HEK293 (cell line): Measurements from ENCODE around the gene WDFY2.

Experiments
- CTCF ChIA-PET: fragments of 350-600 bp; formaldehyde crosslinking; extraction: SDS; loops from one replicate; lab custom pipeline; 2021; ENCODE audit warnings: antibody characterized with exemption; lab: Yijun Ruan, JAX
- POLR2A ChIA-PET: fragments of 300-600 bp; formaldehyde crosslinking; extraction: SDS; loops from one replicate; lab custom pipeline; 2020; ENCODE audit warnings: antibody characterized with exemption, inconsistent platforms; lab: Yijun Ruan, JAX
- H3K27ac ChIP-seq: fragments of 200-500 bp; sonication (Bioruptor generic); 2 replicates; pipeline ENCODE4 v1.5.1; 2014; ENCODE audit warnings: low read depth, low read length, control low read depth, inconsistent platforms; ENCODE audit errors: extremely low read depth
- H3K36me3 ChIP-seq, 2 experiments: fragments of 200-500 bp in 1 of 2; sonication (Bioruptor generic) in 1 of 2; 1 replicate in 1 of 2; 2 replicates in 1 of 2; pipeline ENCODE4 v1.5.1; 2014 to 2017; ENCODE audit warnings: inconsistent platforms in 2 of 2, low read length in 2 of 2; ENCODE audit not compliant: control insufficient read depth in 2 of 2, insufficient read depth in 1 of 2
- H3K4me1 ChIP-seq: fragments of 200-500 bp; sonication (Bioruptor generic); 2 replicates; pipeline ENCODE4 v1.5.1; 2014; ENCODE audit warnings: mild to moderate bottlenecking, low read length, inconsistent platforms; ENCODE audit not compliant: control insufficient read depth, insufficient read depth
- H3K4me3 ChIP-seq: 2 replicates; pipeline ENCODE4 v1.5.1; 2011; ENCODE audit warnings: low read depth, mild to moderate bottlenecking, control low read depth, low read length, moderate library complexity
- H3K9me3 ChIP-seq: fragments of 200-500 bp; sonication (Bioruptor generic); 2 replicates; pipeline ENCODE4 v1.5.1; 2014; ENCODE audit warnings: low read depth, low read length, inconsistent platforms; ENCODE audit not compliant: control insufficient read depth, insufficient read depth
- GLIS1 ChIP-seq: fragments of 450-650 bp; formaldehyde crosslinking; IDR thresholded peaks from 2 replicates; pipeline ENCODE4 v1.5.1; 2016; ENCODE audit warnings: missing biosample characterization, missing genetic modification characterization
- PRDM10 ChIP-seq: fragments of 450-650 bp; formaldehyde crosslinking; IDR thresholded peaks from 2 replicates; pipeline ENCODE4 v1.5.1; 2016; ENCODE audit warnings: missing biosample characterization, missing genetic modification characterization
- PRDM6 ChIP-seq: fragments of 450-650 bp; formaldehyde crosslinking; IDR thresholded peaks from 2 replicates; pipeline ENCODE4 v1.5.1; 2017; ENCODE audit warnings: missing biosample characterization, missing genetic modification characterization
- SALL2 ChIP-seq: fragments of 450-650 bp; formaldehyde crosslinking; IDR thresholded peaks from 2 replicates; pipeline ENCODE4 v1.5.0; 2017; ENCODE audit warnings: missing biosample characterization, mild to moderate bottlenecking, missing genetic modification characterization, borderline replicate concordance
- ZNF174 ChIP-seq: fragments of 450-650 bp; formaldehyde crosslinking; IDR thresholded peaks from 2 replicates; pipeline ENCODE4 v1.5.0; 2017; ENCODE audit warnings: missing biosample characterization, mild to moderate bottlenecking, missing genetic modification characterization
- ZNF175 ChIP-seq: fragments of 450-650 bp; formaldehyde crosslinking; IDR thresholded peaks from 2 replicates; pipeline ENCODE4 v1.5.1; 2016; ENCODE audit warnings: missing biosample characterization, missing genetic modification characterization
- ZNF302 ChIP-seq: fragments of 450-650 bp; formaldehyde crosslinking; IDR thresholded peaks from 2 replicates; pipeline ENCODE4 v1.5.1; 2016; ENCODE audit warnings: missing biosample characterization, missing genetic modification characterization, low read depth
- ZNF335 ChIP-seq: fragments of 450-650 bp; formaldehyde crosslinking; conservative IDR thresholded peaks from 2 replicates; pipeline ENCODE4 v1.5.1; 2016; ENCODE audit warnings: missing biosample characterization, missing genetic modification characterization
- ZNF350 ChIP-seq: fragments of 450-650 bp; formaldehyde crosslinking; IDR thresholded peaks from 2 replicates; pipeline ENCODE4 v1.5.0; 2017; ENCODE audit warnings: missing biosample characterization, mild to moderate bottlenecking, missing genetic modification characterization
- ZNF362 ChIP-seq: fragments of 450-650 bp; formaldehyde crosslinking; IDR thresholded peaks from 2 replicates; pipeline ENCODE4 v1.5.1; 2016; ENCODE audit warnings: missing biosample characterization, missing genetic modification characterization
- ZNF404 ChIP-seq: fragments of 450-650 bp; formaldehyde crosslinking; IDR thresholded peaks from 2 replicates; pipeline ENCODE4 v1.5.1; 2017; ENCODE audit warnings: missing biosample characterization, missing genetic modification characterization
- ZNF423 ChIP-seq: fragments of 450-650 bp; formaldehyde crosslinking; IDR thresholded peaks from 2 replicates; pipeline ENCODE4 v1.5.1; 2016; ENCODE audit warnings: missing biosample characterization, missing genetic modification characterization
- ZNF426 ChIP-seq: fragments of 450-650 bp; formaldehyde crosslinking; IDR thresholded peaks from 2 replicates; pipeline ENCODE4 v1.5.1; 2017; ENCODE audit warnings: missing biosample characterization, missing genetic modification characterization, mild to moderate bottlenecking, inconsistent platforms, moderate library complexity
- ZNF514 ChIP-seq: fragments of 450-650 bp; formaldehyde crosslinking; IDR thresholded peaks from 2 replicates; pipeline ENCODE4 v1.5.1; 2016; ENCODE audit warnings: missing biosample characterization, missing genetic modification characterization
- ZNF558 ChIP-seq: fragments of 450-650 bp; formaldehyde crosslinking; IDR thresholded peaks from 2 replicates; pipeline ENCODE4 v1.5.1; 2016; ENCODE audit warnings: missing biosample characterization, missing genetic modification characterization
- ZNF561 ChIP-seq: fragments of 450-650 bp; IDR thresholded peaks from 2 replicates; pipeline ENCODE4 v1.5.1; 2018; ENCODE audit warnings: missing biosample characterization, missing genetic modification characterization, borderline replicate concordance
- ZNF571 ChIP-seq: fragments of 450-650 bp; formaldehyde crosslinking; IDR thresholded peaks from 2 replicates; pipeline ENCODE4 v1.5.0; 2017; ENCODE audit warnings: missing biosample characterization, missing genetic modification characterization
- ZNF664 ChIP-seq: fragments of 450-650 bp; formaldehyde crosslinking; IDR thresholded peaks from 2 replicates; pipeline ENCODE4 v1.5.1; 2016; ENCODE audit warnings: missing biosample characterization, missing genetic modification characterization
- ZNF677 ChIP-seq: fragments of 450-650 bp; IDR thresholded peaks from 2 replicates; pipeline ENCODE4 v1.5.0; 2018; ENCODE audit warnings: missing biosample characterization, mild to moderate bottlenecking, missing genetic modification characterization, moderate library complexity
- ZNF707 ChIP-seq: fragments of 450-650 bp; formaldehyde crosslinking; IDR thresholded peaks from 2 replicates; pipeline ENCODE4 v1.5.1; 2016; ENCODE audit warnings: missing biosample characterization, missing genetic modification characterization
- ZNF792 ChIP-seq: fragments of 450-650 bp; formaldehyde crosslinking; IDR thresholded peaks from 2 replicates; pipeline ENCODE4 v1.5.1; 2016; ENCODE audit warnings: missing biosample characterization, missing genetic modification characterization
- ZSCAN18 ChIP-seq: fragments of 450-650 bp; formaldehyde crosslinking; IDR thresholded peaks from 2 replicates; pipeline ENCODE4 v1.5.1; 2016; ENCODE audit warnings: missing biosample characterization, missing genetic modification characterization
- ZSCAN23 ChIP-seq: fragments of 450-650 bp; formaldehyde crosslinking; IDR thresholded peaks from 2 replicates; pipeline ENCODE4 v1.5.1; 2016; ENCODE audit warnings: missing biosample characterization, missing genetic modification characterization

The WDFY2 gene

DNA sequence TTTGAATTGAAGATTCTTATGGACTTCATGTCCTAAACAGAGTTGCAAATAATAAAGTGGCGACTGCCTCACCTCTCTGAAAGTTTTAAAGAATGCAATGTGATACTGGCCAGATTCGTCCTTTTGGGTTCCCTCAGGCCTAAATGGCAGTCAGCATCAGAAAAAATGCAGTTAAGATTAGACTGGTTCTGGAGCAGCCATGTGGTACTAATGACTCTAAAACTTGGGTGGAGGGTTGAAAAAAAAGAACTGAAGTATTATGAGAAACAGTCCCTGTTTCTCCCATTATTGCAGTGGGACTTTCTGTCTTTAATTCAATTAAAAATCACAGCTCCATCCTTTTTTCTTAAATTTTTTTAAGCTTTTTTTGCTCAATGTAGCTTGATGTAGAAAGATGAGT, 37.3 kb downstream of the WDFY2 start:
- no peak overlapping the region for H3K4me3 ChIP-seq
- CTCF ChIA-PET: no interaction called here
- H3K27ac ChIP-seq: no peak overlapping the region
- no peaks in the 10 kb centered on the region for H3K9me3 ChIP-seq
- no peaks in the 10 kb centered on the region; a peak in 1 of 3 replicates for H3K36me3 ChIP-seq
- POLR2A ChIA-PET: no interaction called here
- TF ChIP-seq ZNF514 (no peak), SALL2 (tag by site-specific recombination) (no peak), ZSCAN18 (tag by site-specific recombination) (no peak), ZNF174 (no peak), ZNF571 (tag by site-specific recombination) (no peak), ZNF335 (tag by site-specific recombination) (no peak), PRDM10 (tag by site-specific recombination) (no peak), ZNF707 (no peak), PRDM6 (tag by site-specific recombination) (no peak), ZNF423 (tag by site-specific recombination) (no peak), ZNF792 (no peak), ZNF362 (tag by site-specific recombination) (no peak), ZNF426 (tag by site-specific recombination) (no peak), ZNF677 (tag by site-specific recombination) (no peak)
- H3K4me1 ChIP-seq: no peaks in the 10 kb centered on the region

GRCh38 chr13:51623473-51623872, 39.2 kb downstream of the WDFY2 start:
- Histone ChIP-seq H3K4me1 (no peaks in the 10 kb centered on the region), H3K27ac (no peak overlapping the region), H3K36me3 (no peaks in the 10 kb centered on the region; a peak in 1 of 3 replicates)
- POLR2A ChIA-PET: interaction anchor here (0.7 kb wide), 1 partner anchor 172 kb away, joined by 3 read pairs; no protein-coding TSS in a partner anchor
- TF ChIP-seq ZNF404 (tag by site-specific recombination) (no peak), ZNF350 (tag by site-specific recombination) (no peak), ZNF302 (tag by site-specific recombination) (no peak), ZNF664 (tag by site-specific recombination) (no peak), GLIS1 (tag by site-specific recombination) (no peak), ZNF175 (tag by site-specific recombination) (no peak), ZSCAN23 (tag by site-specific recombination) (no peak), ZNF561 (no peak), ZNF558 (tag by site-specific recombination) (no peak)
- TF ChIP-seq, all 188 proteins: peak for 0
- CTCF ChIA-PET: interaction anchor here (0.6 to 0.7 kb wide), 2 partner anchors 96 to 225 kb away, joined by 4 to 6 read pairs; no protein-coding TSS in a partner anchor
- H3K4me3 ChIP-seq: no peak overlapping the region
- H3K9me3 ChIP-seq: no peaks in the 10 kb centered on the region
